HepG2 (cell line): ENCODE measurements around the gene CD48. TPM values are rescaled to one million over a fixed set of nuclear protein-coding genes. Genes with fewer than 3 reads are reported as not detected.

ENCODE experiments used
- ATAC-seq: fragments of 200-7000 bp; cut with Tn5 transposase; 3 replicates; pipeline ENCODE4 v1.9.1; 2020; ENCODE audit warnings: mild to moderate bottlenecking, moderate library complexity
- BruUV-seq: library from RNA; stranded (reverse); fragments of 400-500 nt; replicated peaks from 2 replicates; lab custom pipeline; 2021; lab: Mats Ljungman, UMichigan
- CTCF ChIA-PET: fragments of 300-600 bp; formaldehyde crosslinking; extraction: SDS; loops from one replicate; lab custom pipeline; 2021; ENCODE audit warnings: low total read pairs, inconsistent platforms, low intra/inter-chr PET ratio; lab: Yijun Ruan, JAX
- POLR2A ChIA-PET: fragments of 350-600 bp; sonication (Branson Sonifier 250); formaldehyde crosslinking; loops from one replicate; lab custom pipeline; 2020; ENCODE audit warnings: antibody characterized with exemption, inconsistent platforms; lab: Yijun Ruan, JAX
- DNase-seq: peaks from one replicate; pipeline ENCODE4 v3.0.0-alpha.2; 2015; ENCODE audit warnings: low spot score
- FAIRE-seq: peaks from 3 replicates; lab custom pipeline; 2011; peaks lifted over from hg19 to GRCh38; lab: Jason Lieb, UNC
- H2AFZ ChIP-seq: one replicate; pipeline ENCODE4 v1.6.1; 2011; ENCODE audit warnings: low read length, inconsistent platforms
- H3K27ac ChIP-seq: fragments of 300-600 bp; 3 replicates; pipeline ENCODE4 v1.8.0; 2011; ENCODE audit warnings: mixed run types, mild to moderate bottlenecking, mixed read lengths, low read length, inconsistent platforms; ENCODE audit not compliant: insufficient read depth; ENCODE audit errors: extremely low read length
- H3K27me3 ChIP-seq, 2 experiments: fragments of 200-600 bp in 1 of 2; 2 replicates in 1 of 2; 3 replicates in 1 of 2; pipeline versions ENCODE4 v1.6.0 to v1.8.0; 2011; ENCODE audit warnings: low read length in 2 of 2, mild to moderate bottlenecking in 2 of 2, moderate library complexity in 2 of 2, inconsistent platforms in 1 of 2; ENCODE audit not compliant: insufficient read depth in 2 of 2, control insufficient read depth in 1 of 2
- H3K36me3 ChIP-seq, 2 experiments: fragments of 200-600 bp in 1 of 2; replicated peaks in 1 of 2; 2 replicates in 1 of 2; 3 replicates in 1 of 2; pipeline versions ENCODE4 v1.5.1 to v1.8.0; 2011; ENCODE audit warnings: low read length in 2 of 2, inconsistent platforms in 1 of 2; ENCODE audit not compliant: insufficient read depth in 2 of 2, control insufficient read depth in 1 of 2
- H3K4me1 ChIP-seq: 2 replicates; pipeline ENCODE4 v1.5.1; 2012; ENCODE audit warnings: low read length, inconsistent platforms; ENCODE audit not compliant: insufficient read depth
- H3K4me2 ChIP-seq: 2 replicates; pipeline ENCODE4 v1.6.0; 2011; ENCODE audit warnings: low read depth, low read length, inconsistent platforms
- H3K4me3 ChIP-seq, 3 experiments: fragments of 200-600 bp in 1 of 3; sonication (generic), shearing (Covaris generic) in 1 of 3; replicated peaks in 1 of 3; 2 replicates each; pipeline ENCODE4 v1.5.1; 2011 to 2016; ENCODE audit warnings: low read length in 3 of 3, inconsistent platforms in 2 of 3, low read depth in 2 of 3, mild to moderate bottlenecking in 2 of 3, control low read depth in 1 of 3, mixed read lengths in 1 of 3; ENCODE audit not compliant: insufficient read depth in 1 of 3
- H3K79me2 ChIP-seq: one replicate; pipeline ENCODE4 v1.6.1; 2011; ENCODE audit warnings: low read length, inconsistent platforms; ENCODE audit not compliant: insufficient read depth
- H3K9ac ChIP-seq: 2 replicates; pipeline ENCODE4 v1.6.0; 2011; ENCODE audit warnings: mild to moderate bottlenecking, low read depth, low read length, inconsistent platforms; ENCODE audit not compliant: insufficient read depth
- H3K9me3 ChIP-seq: 2 replicates; pipeline ENCODE4 v1.5.1; 2012; ENCODE audit warnings: mild to moderate bottlenecking, low read length
- H4K20me1 ChIP-seq: 2 replicates; pipeline ENCODE4 v1.6.0; 2011; ENCODE audit warnings: inconsistent platforms, mild to moderate bottlenecking, low read length, moderate library complexity; ENCODE audit not compliant: insufficient read depth
- AGO1 ChIP-seq: fragments of 200-400 bp; formaldehyde crosslinking; IDR thresholded peaks from 2 replicates; pipeline ENCODE4 v1.6.1; 2017; ENCODE audit warnings: mild to moderate bottlenecking, low read depth, low read length, moderate library complexity; ENCODE audit not compliant: poor library complexity, severe bottlenecking
- ASH2L ChIP-seq: fragments of 300-600, 200-600 bp; sonication (generic); IDR thresholded peaks from 2 replicates; pipeline ENCODE4 v1.7.0; 2017; ENCODE audit warnings: low read depth, mild to moderate bottlenecking, moderate library complexity, mixed read lengths, low read length; ENCODE audit not compliant: insufficient read length
- GFI1 ChIP-seq: sonication (generic); formaldehyde crosslinking; IDR thresholded peaks from 2 replicates; pipeline ENCODE4 v1.5.0; 2020; ENCODE audit warnings: missing genetic modification reagents, mild to moderate bottlenecking, borderline replicate concordance
- ISX ChIP-seq: sonication (generic); formaldehyde crosslinking; conservative IDR thresholded peaks from 2 replicates; pipeline ENCODE4 v1.5.0; 2020; ENCODE audit warnings: missing genetic modification reagents
- KLF11 ChIP-seq: IDR thresholded peaks from 2 replicates; pipeline ENCODE4 v1.6.1; 2016; ENCODE audit warnings: missing compliant biosample characterization
- NAIF1 ChIP-seq: sonication (generic); formaldehyde crosslinking; IDR thresholded peaks from 2 replicates; pipeline ENCODE4 v1.5.0; 2020; ENCODE audit warnings: mild to moderate bottlenecking, missing genetic modification reagents, borderline replicate concordance
- NBN ChIP-seq: fragments of 450-650 bp; conservative IDR thresholded peaks from 2 replicates; pipeline ENCODE4 v1.6.1; 2017
- SETDB1 ChIP-seq: sonication (generic); formaldehyde crosslinking; IDR thresholded peaks from 2 replicates; pipeline ENCODE4 v1.5.1; 2020; ENCODE audit warnings: missing genetic modification reagents, mild to moderate bottlenecking, borderline replicate concordance
- TFE3 ChIP-seq: IDR thresholded peaks from 2 replicates; pipeline ENCODE4 v1.6.1; 2016
- TGIF2 ChIP-seq: IDR thresholded peaks from 2 replicates; pipeline ENCODE4 v1.6.1; 2016; ENCODE audit warnings: control low read depth, missing compliant biosample characterization
- U2AF1 ChIP-seq: fragments of 200-400 bp; formaldehyde crosslinking; optimal IDR thresholded peaks from 2 replicates; pipeline ENCODE3; 2017; ENCODE audit warnings: mild to moderate bottlenecking, low read depth, low read length
- ZBTB34 ChIP-seq: sonication (generic); formaldehyde crosslinking; IDR thresholded peaks from 2 replicates; pipeline ENCODE4 v1.8.0; 2022; ENCODE audit warnings: mild to moderate bottlenecking, missing genetic modification reagents
- ZNF232 ChIP-seq: sonication (generic); formaldehyde crosslinking; IDR thresholded peaks from 2 replicates; pipeline ENCODE4 v1.4.0; 2020; ENCODE audit warnings: missing genetic modification reagents, borderline replicate concordance
- ZNF382 ChIP-seq: sonication (generic); formaldehyde crosslinking; IDR thresholded peaks from 2 replicates; pipeline ENCODE4 v1.5.0; 2020; ENCODE audit warnings: missing genetic modification reagents, mild to moderate bottlenecking, borderline replicate concordance
- ZNF446 ChIP-seq: sonication (generic); formaldehyde crosslinking; IDR thresholded peaks from 2 replicates; pipeline ENCODE4 v1.5.0; 2020; ENCODE audit warnings: mild to moderate bottlenecking, missing genetic modification reagents
- ZNF451 ChIP-seq: sonication (generic); formaldehyde crosslinking; IDR thresholded peaks from 2 replicates; pipeline ENCODE4 v1.5.0; 2020; ENCODE audit warnings: mild to moderate bottlenecking, missing genetic modification reagents
- ZNF550 ChIP-seq: sonication (generic); formaldehyde crosslinking; IDR thresholded peaks from 2 replicates; pipeline ENCODE4 v1.4.0; 2020; ENCODE audit warnings: mild to moderate bottlenecking, missing genetic modification reagents, borderline replicate concordance
- ZNF570 ChIP-seq: sonication (generic); formaldehyde crosslinking; IDR thresholded peaks from 2 replicates; pipeline ENCODE4 v1.4.0; 2020; ENCODE audit warnings: mild to moderate bottlenecking, missing genetic modification reagents, borderline replicate concordance
- ZNF713 ChIP-seq: sonication (generic); formaldehyde crosslinking; IDR thresholded peaks from 2 replicates; pipeline ENCODE4 v1.4.0; 2020; ENCODE audit warnings: mild to moderate bottlenecking, missing genetic modification reagents
- WGBS: methylation state at CpG from one replicate; pipeline ENCODE4 v1.1.6; 2017; ENCODE audit warnings: low lambda C conversion rate; 5-methylcytosine and 5-hydroxymethylcytosine counted together
- in situ Hi-C: cut with HindIII; loops from 2 replicates; pipeline ENCODE4 v1.10.0; 2017; ENCODE audit warnings: low pct_unique_long_range_greater_than_20kb; ENCODE audit not compliant: extremely low pct_ligation_motif_present
- intact Hi-C: fragments of 100-400 bp; cut with micrococcal nuclease; formaldehyde crosslinking; loops from one replicate; pipeline ENCODE4 v1.10.0; 2022; ENCODE audit not compliant: unreplicated experiment
- polyA plus RNA-seq, 8 experiments: library from polyadenylated mRNA; depleted of rRNA in 3 of 8; stranded (reverse) in 7 of 8; unstranded in 1 of 8; fragments of >200 nt; fragmentation: Illumina TruSeq in 4 of 8; extraction: Trizol in 4 of 8; gene quantifications; 2 replicates each; pipeline versions ENCODE4 v1.2.1 to v1.2.3, GENCODE V29; 2011 to 2016; ENCODE audit warnings: low read depth in 4 of 8, missing spikeins in 1 of 8, mixed read lengths in 1 of 8; ENCODE audit not compliant: insufficient read depth in 1 of 8
- total RNA-seq, 5 experiments: library from RNA; depleted of rRNA; stranded (reverse); fragments of >200 nt; fragmentation: Illumina TruSeq; extraction: Trizol; gene quantifications; 2 replicates each; pipeline ENCODE4 v1.2.3, GENCODE V29; 2016; ENCODE audit warnings: low read depth in 1 of 5

CD48 gene
- total and polyA plus RNA-seq, 2 of the 13 experiments (the other 11 are each of a cell fraction or from before 2014, with no cell fraction given) = not detected

- Histone ChIP-seq H3K4me2 (no peak overlapping the region), H2AFZ (no peak overlapping the region), H3K4me3 (no peak overlapping the region), H3K36me3 (no peaks in the 10 kb centered on the region), H3K4me1 (no peaks in the 10 kb centered on the region), H3K27ac (no peak overlapping the region), H3K9ac (no peak overlapping the region), H3K27me3 (peaks cover 2 to 4% of the 10 kb centered on the region in 2 experiments; a peak in 3 of 5 replicates), H4K20me1 (no peaks in the 10 kb centered on the region), H3K9me3 (no peaks in the 10 kb centered on the region), H3K79me2 (no peaks in the 10 kb centered on the region)
- ATAC-seq = no peak
- in situ Hi-C loops (no loop called here), intact Hi-C loops (no loop called here)
- BruUV-seq = no TSS peak
- ChIA-PET CTCF (no interaction called here), POLR2A (no interaction called here)
- under 1% methylated on average over 5 of the region's 5 CpGs for WGBS
- DNase-seq = no peak
- TF ChIP-seq ZNF232 (no peak), ZNF570 (no peak), NAIF1 (CRISPR knock-in tag) (no peak), ASH2L (no peak), KLF11 (no peak), ZNF382 (no peak), U2AF1 (no peak), ZNF713 (CRISPR knock-in tag) (no peak)
- FAIRE-seq = no peak
Observed at GRCh38 chr1:160752924-160753323, 41.3 kb upstream of the CD48 start.

- no TSS peak for BruUV-seq
- Histone ChIP-seq H2AFZ (no peak overlapping the region), H3K9me3 (no peaks in the 10 kb centered on the region), H3K4me1 (no peaks in the 10 kb centered on the region), H3K27me3 (peaks cover 2 to 4% of the 10 kb centered on the region in 2 experiments; a peak in 3 of 5 replicates), H4K20me1 (no peaks in the 10 kb centered on the region), H3K4me3 (no peak overlapping the region), H3K36me3 (no peaks in the 10 kb centered on the region), H3K9ac (no peak overlapping the region), H3K4me2 (no peak overlapping the region), H3K79me2 (no peaks in the 10 kb centered on the region), H3K27ac (no peak overlapping the region)
- in situ Hi-C loops = no loop called here
- ATAC-seq (no peak), DNase-seq (no peak), FAIRE-seq (no peak)
- ChIA-PET POLR2A (no interaction called here), CTCF (no interaction called here)
- intact Hi-C loops = no loop called here
- WGBS = 2% methylated on average over 3 of the region's 3 CpGs
- TF ChIP-seq SETDB1 (CRISPR knock-in tag) (no peak), ZNF446 (CRISPR knock-in tag) (no peak), NBN (no peak), ZNF550 (no peak), ZNF451 (CRISPR knock-in tag) (no peak), ZBTB34 (CRISPR knock-in tag) (no peak), GFI1 (CRISPR knock-in tag) (no peak), TGIF2 (CRISPR knock-in tag) (no peak), ISX (CRISPR knock-in tag) (no peak), TFE3 (CRISPR knock-in tag) (no peak), AGO1 (no peak)
Observed at GRCh38 chr1:160752406-160752805, 40.8 kb upstream of the CD48 start.
